ENCODE data around the gene SYNJ1.

Gene SYNJ1

DNA sequence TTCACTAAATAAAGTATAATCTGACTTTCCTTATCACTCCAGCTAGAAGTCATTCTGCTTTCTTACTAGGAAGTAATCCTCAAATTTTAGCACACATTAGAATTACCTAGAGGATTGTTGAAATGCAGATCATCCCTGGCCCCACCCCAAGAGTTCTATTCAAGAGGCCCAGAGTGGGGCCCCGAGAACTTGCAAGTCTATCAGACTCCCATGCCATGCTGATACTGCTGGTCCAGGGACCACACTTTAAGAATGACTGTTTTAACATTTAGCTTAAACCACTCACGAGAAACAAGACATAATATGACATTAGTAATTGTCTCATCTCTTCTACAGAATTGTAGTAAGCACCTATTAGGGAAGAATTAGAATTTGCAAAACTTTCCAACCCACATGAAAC is 7.7 kb upstream of the SYNJ1 start:
- TF ChIP-seq, protein P1, sequence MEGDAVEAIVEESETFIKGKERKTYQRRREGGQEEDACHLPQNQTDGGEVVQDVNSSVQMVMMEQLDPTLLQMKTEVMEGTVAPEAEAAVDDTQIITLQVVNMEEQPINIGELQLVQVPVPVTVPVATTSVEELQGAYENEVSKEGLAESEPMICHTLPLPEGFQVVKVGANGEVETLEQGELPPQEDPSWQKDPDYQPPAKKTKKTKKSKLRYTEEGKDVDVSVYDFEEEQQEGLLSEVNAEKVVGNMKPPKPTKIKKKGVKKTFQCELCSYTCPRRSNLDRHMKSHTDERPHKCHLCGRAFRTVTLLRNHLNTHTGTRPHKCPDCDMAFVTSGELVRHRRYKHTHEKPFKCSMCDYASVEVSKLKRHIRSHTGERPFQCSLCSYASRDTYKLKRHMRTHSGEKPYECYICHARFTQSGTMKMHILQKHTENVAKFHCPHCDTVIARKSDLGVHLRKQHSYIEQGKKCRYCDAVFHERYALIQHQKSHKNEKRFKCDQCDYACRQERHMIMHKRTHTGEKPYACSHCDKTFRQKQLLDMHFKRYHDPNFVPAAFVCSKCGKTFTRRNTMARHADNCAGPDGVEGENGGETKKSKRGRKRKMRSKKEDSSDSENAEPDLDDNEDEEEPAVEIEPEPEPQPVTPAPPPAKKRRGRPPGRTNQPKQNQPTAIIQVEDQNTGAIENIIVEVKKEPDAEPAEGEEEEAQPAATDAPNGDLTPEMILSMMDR (IDR thresholded peaks at IDR 0.05; ENCODE audit: low read depth, low read length): no peak
- no peak overlapping the region for H3K4me3 ChIP-seq (ENCODE audit: low read depth, low read length)

- TF ChIP-seq, protein P1 (IDR thresholded peaks at IDR 0.05; ENCODE audit: low read depth, low read length): no peak
- no peak overlapping the region for H3K4me3 ChIP-seq (ENCODE audit: low read depth, low read length)
These were observed 6.3 kb upstream of the SYNJ1 start for GRCh38 chr21:32733990-32734613.

DNA sequence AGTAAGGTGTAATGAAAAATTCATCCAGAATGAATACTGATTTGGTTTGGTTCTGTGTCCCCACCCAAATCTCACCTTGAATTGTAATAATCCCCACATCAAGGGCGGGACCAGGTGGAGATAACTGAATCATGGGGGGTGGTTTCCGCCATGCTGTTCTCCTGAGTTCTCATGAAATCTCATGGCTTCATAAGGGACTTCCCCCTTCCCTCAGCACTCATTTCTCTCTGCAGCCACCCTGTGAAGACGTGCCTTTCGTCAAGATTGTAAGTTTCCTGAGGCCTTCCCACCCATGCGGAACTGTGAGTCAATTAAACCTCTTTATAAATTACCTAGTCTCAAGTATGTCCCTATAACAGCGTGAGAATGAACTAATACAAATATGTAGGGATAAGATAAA is 5.5 kb upstream of the SYNJ1 start:
- TF ChIP-seq, protein P1 (IDR thresholded peaks at IDR 0.05; ENCODE audit: low read depth, low read length): no peak
- no peak overlapping the region for H3K4me3 ChIP-seq (ENCODE audit: low read depth, low read length)

- H3K4me3 ChIP-seq (ENCODE audit: low read depth, low read length): no peak overlapping the region
- TF ChIP-seq, protein P1 (IDR thresholded peaks at IDR 0.05; ENCODE audit: low read depth, low read length): no peak
These were observed 4.7 kb upstream of the SYNJ1 start for GRCh38 chr21:32732544-32732943.

DNA sequence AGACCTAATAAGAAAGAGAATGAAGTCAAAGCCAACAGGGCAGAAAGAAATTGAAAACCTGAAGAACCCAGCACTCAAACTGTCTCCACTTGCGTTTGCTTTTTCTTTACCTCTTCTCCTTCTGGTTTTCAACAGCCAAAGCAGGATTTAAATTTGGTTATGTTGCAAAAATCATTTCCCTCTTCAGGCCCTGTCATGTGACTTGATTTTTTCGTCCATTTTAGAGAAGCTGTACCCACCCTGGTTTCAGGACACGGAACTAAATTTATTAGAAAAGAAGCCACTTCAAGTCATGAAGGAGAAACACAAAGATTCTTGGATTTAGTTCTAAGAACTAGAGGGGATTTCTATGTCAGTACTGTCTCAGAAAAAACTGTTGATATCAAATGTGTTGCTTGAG is 1.0 kb upstream of the SYNJ1 start:
- H3K4me3 ChIP-seq (ENCODE audit: low read depth, low read length): peak overlapping the region; percentile 78
- TF ChIP-seq, protein P1 (IDR thresholded peaks at IDR 0.05; ENCODE audit: low read depth, low read length): no peak

- TF ChIP-seq, protein P1 (IDR thresholded peaks at IDR 0.05; ENCODE audit: low read depth, low read length): no peak
These were observed 635 bp upstream of the SYNJ1 start for GRCh38 chr21:32728456-32728839.

GRCh38 chr21:32726839-32727686 is 750 bp downstream of the SYNJ1 start:
- TF ChIP-seq, protein P1 (IDR thresholded peaks at IDR 0.05; ENCODE audit: low read depth, low read length): no peak
- peak overlapping the region; percentile 78 for H3K4me3 ChIP-seq (ENCODE audit: low read depth, low read length)

More at GRCh38 chr21:32728456-32728839, 635 bp upstream of the SYNJ1 start:
- peak overlapping the region; percentile 78 for H3K4me3 ChIP-seq (ENCODE audit: low read depth, low read length)

All from WI38 (cell line).